ENCODE measurements around the gene THSD7B.

Gene THSD7B

DNA sequence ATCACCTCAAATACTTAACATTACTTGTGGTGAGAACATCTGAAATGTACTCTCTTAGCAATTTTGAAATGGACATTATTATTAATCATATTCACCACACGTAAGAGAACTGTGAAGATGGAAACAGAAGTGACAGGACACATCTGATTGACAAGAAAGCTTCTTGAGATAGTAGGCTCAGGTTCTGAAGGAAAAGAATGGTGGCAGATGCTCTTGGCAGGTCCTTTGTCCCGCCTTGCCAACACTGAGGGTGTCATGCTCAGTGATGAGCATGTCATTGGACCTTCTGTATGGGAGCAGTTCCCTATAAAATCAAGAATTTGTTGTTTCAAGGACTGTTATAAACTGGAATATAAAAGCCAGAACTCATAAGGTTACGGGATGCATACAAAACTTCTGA is 428.1 kb downstream of the THSD7B start:
- H2BK5ac ChIP-seq (ENCODE audit: low read depth, low read length, poor library complexity): no peak overlapping the region
- H2AK5ac ChIP-seq (ENCODE audit: low read length): no peak overlapping the region
- H3K27me3 ChIP-seq (ENCODE audit: insufficient read depth, low read length): no peaks in the 10 kb centered on the region
- H3K18ac ChIP-seq (ENCODE audit: low read length): no peak overlapping the region
- WGBS (ENCODE audit: extremely low coverage, insufficient coverage, insufficient read length): no CpG with 5 or more reads among the region's 3 CpGs
- no peaks in the 10 kb centered on the region for H3K36me3 ChIP-seq (ENCODE audit: control insufficient read depth in 1 of 2, insufficient read depth in 2 of 2, low read length in 2 of 2)
- no peak overlapping the region for H2BK12ac ChIP-seq (ENCODE audit: low read length)
- H3K14ac ChIP-seq (ENCODE audit: low read length): no peak overlapping the region
- no peak overlapping the region for H4K12ac ChIP-seq (ENCODE audit: low read depth, low read length)
- no peak overlapping the region for H3K27ac ChIP-seq (ENCODE audit: low read depth, low read length)
- H3K4me1 ChIP-seq (ENCODE audit: control insufficient read depth in 1 of 2, insufficient read depth in 2 of 2, low read length in 2 of 2): no peaks in the 10 kb centered on the region
- DNase-seq: no peak
- H4K8ac ChIP-seq (ENCODE audit: low read depth, low read length): no peak overlapping the region
- no peak overlapping the region for H3K4me3 ChIP-seq (ENCODE audit: low read depth, low read length)
- H3K9ac ChIP-seq (ENCODE audit: low read length): no peak overlapping the region
- no peaks in the 10 kb centered on the region for H3K79me2 ChIP-seq (ENCODE audit: control insufficient read depth, insufficient read depth, low read length, poor library complexity)
- H3K23ac ChIP-seq (ENCODE audit: low read length): no peak overlapping the region
- H3K4me2 ChIP-seq (ENCODE audit: low read length): no peak overlapping the region
- H2BK120ac ChIP-seq (ENCODE audit: insufficient read depth, low read length, poor library complexity): no peak overlapping the region
- no peaks in the 10 kb centered on the region for H3K9me3 ChIP-seq (ENCODE audit: insufficient read depth, low read depth, low read length)
- H2AFZ ChIP-seq (ENCODE audit: insufficient read depth, low read length, poor library complexity): no peak overlapping the region
- H3K79me1 ChIP-seq (ENCODE audit: low read length): no peaks in the 10 kb centered on the region
- no peak overlapping the region for H4K91ac ChIP-seq (ENCODE audit: low read depth, low read length)
- H3K4ac ChIP-seq (ENCODE audit: low read depth, low read length): no peak overlapping the region

DNA sequence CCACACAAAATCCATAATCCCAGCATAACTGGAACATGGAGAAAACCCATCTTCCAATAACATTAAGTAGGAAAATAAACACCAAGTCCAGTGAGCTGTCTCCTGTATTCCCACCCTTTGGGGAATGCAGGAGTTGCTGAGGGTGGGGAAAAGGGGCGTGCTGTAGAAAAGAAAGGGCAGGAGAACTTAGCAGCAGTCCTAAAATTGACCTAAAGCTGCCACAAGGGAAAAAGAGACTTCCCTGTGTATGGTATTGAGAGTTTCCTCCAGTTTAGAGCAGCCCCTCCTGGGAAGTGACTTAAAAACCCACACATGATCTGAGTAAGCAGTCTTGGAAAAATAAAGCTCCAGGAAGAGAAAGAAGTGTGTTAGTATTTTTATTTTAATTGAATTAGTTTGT is 428.8 kb downstream of the THSD7B start:
- no peak overlapping the region for H3K9ac ChIP-seq (ENCODE audit: low read length)
- no peaks in the 10 kb centered on the region for H3K79me1 ChIP-seq (ENCODE audit: low read length)
- no peak overlapping the region for H2BK12ac ChIP-seq (ENCODE audit: low read length)
- H3K4ac ChIP-seq (ENCODE audit: low read depth, low read length): no peak overlapping the region
- H2BK120ac ChIP-seq (ENCODE audit: insufficient read depth, low read length, poor library complexity): no peak overlapping the region
- H2BK5ac ChIP-seq (ENCODE audit: low read depth, low read length, poor library complexity): no peak overlapping the region
- no peak overlapping the region for H3K18ac ChIP-seq (ENCODE audit: low read length)
- H3K79me2 ChIP-seq (ENCODE audit: control insufficient read depth, insufficient read depth, low read length, poor library complexity): no peaks in the 10 kb centered on the region
- DNase-seq: no peak
- H3K4me3 ChIP-seq (ENCODE audit: low read depth, low read length): no peak overlapping the region
- no peaks in the 10 kb centered on the region for H3K9me3 ChIP-seq (ENCODE audit: insufficient read depth, low read depth, low read length)
- no peaks in the 10 kb centered on the region for H3K27me3 ChIP-seq (ENCODE audit: insufficient read depth, low read length)
- no peak overlapping the region for H3K27ac ChIP-seq (ENCODE audit: low read depth, low read length)
- no peak overlapping the region for H4K12ac ChIP-seq (ENCODE audit: low read depth, low read length)
- H3K14ac ChIP-seq (ENCODE audit: low read length): no peak overlapping the region
- no peak overlapping the region for H4K8ac ChIP-seq (ENCODE audit: low read depth, low read length)
- H2AK5ac ChIP-seq (ENCODE audit: low read length): no peak overlapping the region
- no peak overlapping the region for H2AFZ ChIP-seq (ENCODE audit: insufficient read depth, low read length, poor library complexity)
- no CpG with 5 or more reads among the region's 1 CpG for WGBS (ENCODE audit: extremely low coverage, insufficient coverage, insufficient read length)
- no peak overlapping the region for H4K91ac ChIP-seq (ENCODE audit: low read depth, low read length)
- no peak overlapping the region for H3K23ac ChIP-seq (ENCODE audit: low read length)
- H3K36me3 ChIP-seq (ENCODE audit: control insufficient read depth in 1 of 2, insufficient read depth in 2 of 2, low read length in 2 of 2): no peaks in the 10 kb centered on the region
- no peak overlapping the region for H3K4me2 ChIP-seq (ENCODE audit: low read length)
- H3K4me1 ChIP-seq (ENCODE audit: control insufficient read depth in 1 of 2, insufficient read depth in 2 of 2, low read length in 2 of 2): no peaks in the 10 kb centered on the region

- H2BK12ac ChIP-seq (ENCODE audit: low read length): no peak overlapping the region
- H3K9ac ChIP-seq (ENCODE audit: low read length): no peak overlapping the region
- no CpG with 5 or more reads among the region's 1 CpG for WGBS (ENCODE audit: extremely low coverage, insufficient coverage, insufficient read length)
- no peaks in the 10 kb centered on the region for H3K36me3 ChIP-seq (ENCODE audit: control insufficient read depth in 1 of 2, insufficient read depth in 2 of 2, low read length in 2 of 2)
- H2AFZ ChIP-seq (ENCODE audit: insufficient read depth, low read length, poor library complexity): no peak overlapping the region
- H3K4me3 ChIP-seq (ENCODE audit: low read depth, low read length): no peak overlapping the region
- no peak overlapping the region for H3K4me2 ChIP-seq (ENCODE audit: low read length)
- H3K23ac ChIP-seq (ENCODE audit: low read length): no peak overlapping the region
- no peak overlapping the region for H2AK5ac ChIP-seq (ENCODE audit: low read length)
- H3K27ac ChIP-seq (ENCODE audit: low read depth, low read length): no peak overlapping the region
- no peak overlapping the region for H2BK120ac ChIP-seq (ENCODE audit: insufficient read depth, low read length, poor library complexity)
- no peaks in the 10 kb centered on the region for H3K79me1 ChIP-seq (ENCODE audit: low read length)
- no peak overlapping the region for H2BK5ac ChIP-seq (ENCODE audit: low read depth, low read length, poor library complexity)
- H4K8ac ChIP-seq (ENCODE audit: low read depth, low read length): no peak overlapping the region
- H4K12ac ChIP-seq (ENCODE audit: low read depth, low read length): no peak overlapping the region
- H3K79me2 ChIP-seq (ENCODE audit: control insufficient read depth, insufficient read depth, low read length, poor library complexity): no peaks in the 10 kb centered on the region
- no peak overlapping the region for H3K18ac ChIP-seq (ENCODE audit: low read length)
- H3K9me3 ChIP-seq (ENCODE audit: insufficient read depth, low read depth, low read length): no peaks in the 10 kb centered on the region
- peak in 1 of 2 donors; percentile 93 for DNase-seq
- no peaks in the 10 kb centered on the region for H3K4me1 ChIP-seq (ENCODE audit: control insufficient read depth in 1 of 2, insufficient read depth in 2 of 2, low read length in 2 of 2)
- H3K4ac ChIP-seq (ENCODE audit: low read depth, low read length): no peak overlapping the region
- no peak overlapping the region for H3K14ac ChIP-seq (ENCODE audit: low read length)
- no peaks in the 10 kb centered on the region for H3K27me3 ChIP-seq (ENCODE audit: insufficient read depth, low read length)
- H4K91ac ChIP-seq (ENCODE audit: low read depth, low read length): no peak overlapping the region
These were observed 434.4 kb downstream of the THSD7B start for GRCh38 chr2:137199751-137200150.

DNA sequence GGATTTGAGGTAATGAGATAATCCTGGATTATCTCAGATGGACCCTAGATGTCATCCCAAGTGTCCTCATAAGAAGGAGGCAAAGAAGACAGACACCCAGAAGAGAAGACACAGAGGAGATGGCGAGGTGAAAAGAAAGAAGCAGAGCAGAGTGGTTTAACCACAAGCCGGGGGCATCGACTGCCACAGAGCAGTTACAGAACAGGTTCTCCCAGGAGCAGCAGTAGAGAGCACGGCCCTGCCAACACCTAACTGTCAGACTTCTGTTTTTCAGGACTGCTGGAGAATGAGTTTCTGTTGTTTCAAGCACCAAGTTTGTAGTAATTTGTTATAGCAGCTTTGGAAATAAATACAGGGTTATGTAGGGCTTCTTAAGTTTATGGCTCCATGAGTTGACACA is 437.0 kb downstream of the THSD7B start:
- no peak overlapping the region for H2AFZ ChIP-seq (ENCODE audit: insufficient read depth, low read length, poor library complexity)
- WGBS (ENCODE audit: extremely low coverage, insufficient coverage, insufficient read length): no CpG with 5 or more reads among the region's 4 CpGs
- H3K4me2 ChIP-seq (ENCODE audit: low read length): no peak overlapping the region

More for the DNA sequence above, 437.0 kb downstream of the THSD7B start:
- H3K9me3 ChIP-seq (ENCODE audit: insufficient read depth, low read depth, low read length): no peaks in the 10 kb centered on the region
- no peak overlapping the region for H3K27ac ChIP-seq (ENCODE audit: low read depth, low read length)
- H3K23ac ChIP-seq (ENCODE audit: low read length): no peak overlapping the region
- no peaks in the 10 kb centered on the region for H3K27me3 ChIP-seq (ENCODE audit: insufficient read depth, low read length)
- H3K4ac ChIP-seq (ENCODE audit: low read depth, low read length): no peak overlapping the region
- H4K8ac ChIP-seq (ENCODE audit: low read depth, low read length): no peak overlapping the region
- no peaks in the 10 kb centered on the region for H3K79me1 ChIP-seq (ENCODE audit: low read length)
- no peak overlapping the region for H2AK5ac ChIP-seq (ENCODE audit: low read length)
- peak in 1 of 2 donors; percentile 32 for DNase-seq
- no peak overlapping the region for H2BK5ac ChIP-seq (ENCODE audit: low read depth, low read length, poor library complexity)
- H3K79me2 ChIP-seq (ENCODE audit: control insufficient read depth, insufficient read depth, low read length, poor library complexity): no peaks in the 10 kb centered on the region
- H3K9ac ChIP-seq (ENCODE audit: low read length): no peak overlapping the region
- no peaks in the 10 kb centered on the region for H3K36me3 ChIP-seq (ENCODE audit: control insufficient read depth in 1 of 2, insufficient read depth in 2 of 2, low read length in 2 of 2)
- H4K12ac ChIP-seq (ENCODE audit: low read depth, low read length): no peak overlapping the region
- no peak overlapping the region for H2BK12ac ChIP-seq (ENCODE audit: low read length)
- H4K91ac ChIP-seq (ENCODE audit: low read depth, low read length): no peak overlapping the region
- H3K14ac ChIP-seq (ENCODE audit: low read length): no peak overlapping the region
- H3K4me3 ChIP-seq (ENCODE audit: low read depth, low read length): no peak overlapping the region
- no peaks in the 10 kb centered on the region for H3K4me1 ChIP-seq (ENCODE audit: control insufficient read depth in 1 of 2, insufficient read depth in 2 of 2, low read length in 2 of 2)
- no peak overlapping the region for H3K18ac ChIP-seq (ENCODE audit: low read length)
- no peak overlapping the region for H2BK120ac ChIP-seq (ENCODE audit: insufficient read depth, low read length, poor library complexity)

Measured in trophoblast cell (in vitro differentiated cells and primary cell).